HG03108 (cell line): ENCODE results near the gene STARD10.
A peak's percentile ranks its signal among the peaks of the same experiment; 100 is the strongest.

Experiments
- ATAC-seq: cut with Tn5 transposase; IDR thresholded peaks from one replicate; pipeline ENCODE4 v1.9.1; 2021; ENCODE audit warnings: moderate library complexity; ENCODE audit not compliant: unreplicated experiment

Gene STARD10

DNA sequence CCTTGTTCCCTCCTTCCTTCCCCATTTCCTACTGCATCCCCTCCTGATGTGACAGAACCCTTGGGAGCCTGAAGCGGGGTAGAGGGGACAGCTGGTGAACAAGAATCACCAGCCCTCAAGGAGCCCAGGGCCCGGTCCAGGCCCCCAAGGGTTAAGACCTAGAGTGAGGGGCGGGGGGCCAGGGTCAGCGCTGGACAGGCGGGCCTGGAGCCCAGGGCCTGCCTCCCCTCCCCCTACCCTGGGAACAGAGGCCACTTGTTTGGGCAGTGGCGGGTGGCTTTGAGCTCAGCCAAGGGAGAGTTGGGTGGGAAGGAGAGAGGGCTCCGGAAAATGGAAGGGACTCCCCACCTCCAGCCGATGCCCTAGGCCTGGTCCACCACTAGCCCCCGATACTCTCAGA lies 43.8 kb downstream of the STARD10 start:
- ATAC-seq, result no peak

DNA sequence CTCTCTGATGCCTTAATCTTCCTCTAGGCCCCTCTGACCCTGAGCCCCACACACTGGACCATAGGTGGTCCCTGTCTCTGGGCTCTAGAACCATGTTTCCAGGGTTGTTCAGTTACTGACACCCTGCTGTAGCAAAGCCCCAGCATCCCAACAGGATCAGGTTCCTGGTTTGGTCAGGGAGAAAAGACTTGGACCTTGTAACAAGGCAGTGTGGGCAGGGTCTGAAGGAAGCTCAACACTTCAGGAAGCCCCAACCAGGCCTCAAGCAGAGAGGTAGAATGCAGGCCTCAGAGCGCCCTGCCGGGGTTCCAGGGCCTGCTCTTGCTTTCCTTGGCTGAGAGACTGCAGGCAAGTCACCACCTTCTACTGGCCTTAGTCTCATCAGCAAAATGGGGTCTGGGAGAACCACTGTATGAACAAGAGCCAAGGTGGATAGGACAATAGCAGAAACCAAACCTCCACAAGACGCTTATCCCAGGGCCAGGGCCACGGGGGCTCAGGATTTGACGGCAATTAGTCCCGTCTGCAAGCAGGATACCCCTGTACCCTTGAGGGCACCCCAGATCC lies 46.5 kb downstream of the STARD10 start:
- no peak for ATAC-seq

DNA sequence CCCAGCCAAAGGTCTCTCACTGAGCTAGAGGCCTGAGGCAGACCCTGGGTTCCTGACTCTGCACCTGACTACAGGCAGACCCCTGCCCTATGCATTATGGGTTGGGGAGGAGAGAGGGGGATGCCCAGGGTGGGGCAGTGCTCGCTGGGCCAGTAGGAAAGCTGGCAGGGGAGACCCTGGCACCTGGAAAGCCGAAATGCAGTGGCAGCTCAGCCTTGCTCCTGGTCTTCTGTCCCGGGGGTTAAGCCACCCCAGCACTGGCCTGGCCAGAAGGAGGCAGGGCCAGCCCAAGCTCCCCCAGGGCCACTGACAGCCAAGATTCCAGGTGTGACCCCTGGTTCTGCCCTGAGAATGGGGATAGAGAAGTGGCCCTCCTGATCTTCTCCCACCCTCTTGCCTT lies 47.0 kb downstream of the STARD10 start:
- no peak for ATAC-seq

DNA sequence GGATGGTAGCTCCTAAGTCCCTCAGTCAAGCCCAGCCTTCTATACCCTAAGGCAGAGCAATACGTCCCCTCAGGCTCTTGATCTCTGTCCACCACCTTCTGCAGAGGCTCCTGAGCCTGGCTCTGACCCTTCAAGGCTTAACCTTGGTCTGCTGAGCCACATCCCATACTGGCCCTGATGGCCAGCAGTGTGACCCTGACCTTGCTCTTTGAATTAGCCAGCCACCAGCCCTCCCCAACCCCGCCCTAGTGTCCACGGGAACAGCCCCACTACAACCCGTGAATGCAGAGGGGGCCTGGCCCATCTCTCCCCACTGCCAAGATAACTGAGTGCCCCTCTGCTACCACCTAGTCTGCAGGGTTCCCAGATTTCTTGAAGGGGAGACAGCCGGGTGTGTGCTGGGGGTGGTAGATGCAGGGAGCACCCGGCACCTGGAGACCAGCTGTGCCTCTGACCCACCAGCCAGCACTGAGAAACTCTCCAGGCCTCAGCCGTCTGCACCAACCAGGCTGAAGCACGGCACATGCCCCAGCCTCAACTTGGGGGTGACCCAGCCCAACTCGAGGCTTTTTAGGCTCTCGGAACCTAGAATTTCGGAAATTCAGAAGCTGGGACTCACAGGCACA lies 47.8 kb downstream of the STARD10 start:
- no peak for ATAC-seq

- ATAC-seq, result no peak
Measured at GRCh38 chr11:72745511-72745910, 48.3 kb downstream of the STARD10 start.

GRCh38 chr11:72744474-72744873 lies 49.4 kb downstream of the STARD10 start:
- ATAC-seq, result no peak

DNA sequence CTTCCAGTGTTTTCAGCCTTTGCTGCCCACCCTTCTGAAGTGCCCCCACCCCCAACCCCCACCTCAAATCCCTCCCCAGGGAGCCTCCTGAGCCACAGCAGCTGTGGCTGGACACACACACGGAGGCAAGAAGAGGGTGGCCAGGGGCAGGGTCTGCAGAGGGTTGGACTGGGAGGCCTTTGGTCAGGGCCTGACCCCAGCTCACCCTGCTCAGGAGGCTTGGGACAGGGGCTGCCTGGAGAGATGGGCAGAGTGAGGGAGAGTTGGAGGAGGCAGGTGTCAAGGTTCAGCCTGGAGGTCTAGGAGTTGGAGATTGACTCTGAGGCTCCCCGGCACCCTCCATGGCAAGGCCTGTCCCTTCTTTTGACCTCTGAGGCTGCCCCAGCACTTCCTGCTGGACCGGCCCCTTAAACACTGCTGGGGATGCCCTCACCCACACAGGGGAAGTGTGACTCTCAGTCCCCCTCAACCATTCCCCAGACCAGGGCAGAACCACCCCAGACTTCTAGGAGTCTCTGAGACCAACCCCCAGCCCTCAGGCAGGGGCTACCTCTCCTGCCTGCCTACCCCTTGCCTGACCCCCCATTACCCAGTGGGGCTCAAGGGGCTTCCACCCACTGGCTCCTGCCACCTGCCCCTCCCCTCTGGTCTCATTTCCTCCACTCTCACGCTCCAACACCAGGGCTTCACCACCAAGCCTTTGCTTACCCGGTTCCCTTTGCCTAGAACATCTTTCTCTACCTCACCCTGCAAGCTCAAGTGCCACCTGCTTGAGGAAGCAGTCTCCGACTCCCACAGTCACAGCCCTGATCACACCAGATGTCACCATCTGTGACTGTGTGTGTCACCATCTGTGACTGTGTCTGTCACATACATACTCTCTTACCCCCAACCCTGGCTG lies 50.3 kb downstream of the STARD10 start:
- peak; percentile 32 for ATAC-seq

GRCh38 chr11:72742513-72743320 lies 51.1 kb downstream of the STARD10 start:
- ATAC-seq, result no peak

DNA sequence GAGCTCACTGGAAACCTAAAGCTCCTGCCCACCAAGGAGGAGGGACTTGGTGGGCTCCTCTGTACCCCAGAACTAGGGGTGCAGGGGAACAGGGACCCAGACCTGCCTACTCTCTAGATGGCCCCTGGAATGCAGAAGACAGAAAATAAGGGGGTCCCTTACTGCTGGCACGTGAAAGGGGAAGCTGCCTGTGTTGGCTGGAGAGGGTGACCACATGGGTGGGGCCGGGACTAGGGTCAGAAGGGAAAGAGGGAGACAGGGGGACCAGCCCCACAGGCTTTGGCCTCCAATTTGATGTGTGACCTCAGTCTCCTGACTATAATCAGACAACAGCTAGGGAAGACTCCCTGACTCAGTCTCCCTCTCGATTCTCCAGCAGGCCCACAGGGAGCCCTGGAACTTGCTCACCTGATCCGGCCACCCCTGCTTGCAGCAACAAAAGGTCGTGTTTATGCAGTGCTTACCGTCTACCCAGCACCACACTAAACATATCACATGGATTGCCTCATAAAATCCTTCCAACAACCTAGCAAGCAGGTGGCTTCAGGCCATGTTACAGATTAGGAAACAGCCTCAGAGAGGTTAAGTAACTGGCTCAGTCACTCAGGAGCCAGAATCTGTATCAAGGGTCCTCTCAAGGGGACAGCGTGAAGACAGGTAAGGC lies 51.9 kb downstream of the STARD10 start:
- no peak for ATAC-seq

DNA sequence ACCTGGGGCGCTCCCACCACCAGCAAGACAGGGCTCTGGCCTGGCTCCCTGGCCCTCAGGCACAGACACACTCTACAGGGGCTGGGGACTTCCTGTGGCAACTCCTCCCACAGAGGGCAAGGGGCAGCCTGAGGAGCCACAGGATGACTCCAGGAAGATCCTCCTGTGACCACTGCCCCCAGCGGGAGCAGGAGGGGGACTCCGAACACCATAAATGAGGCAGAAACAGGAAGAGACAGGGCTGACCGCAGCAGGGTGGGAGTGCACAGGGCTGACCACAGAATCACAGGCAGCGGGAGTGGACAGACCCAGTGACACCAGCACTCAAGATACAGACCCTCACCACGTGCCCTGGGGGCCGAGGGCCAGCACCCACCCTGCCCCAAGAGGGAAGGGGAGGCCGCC lies 52.4 kb downstream of the STARD10 start:
- no peak for ATAC-seq

DNA sequence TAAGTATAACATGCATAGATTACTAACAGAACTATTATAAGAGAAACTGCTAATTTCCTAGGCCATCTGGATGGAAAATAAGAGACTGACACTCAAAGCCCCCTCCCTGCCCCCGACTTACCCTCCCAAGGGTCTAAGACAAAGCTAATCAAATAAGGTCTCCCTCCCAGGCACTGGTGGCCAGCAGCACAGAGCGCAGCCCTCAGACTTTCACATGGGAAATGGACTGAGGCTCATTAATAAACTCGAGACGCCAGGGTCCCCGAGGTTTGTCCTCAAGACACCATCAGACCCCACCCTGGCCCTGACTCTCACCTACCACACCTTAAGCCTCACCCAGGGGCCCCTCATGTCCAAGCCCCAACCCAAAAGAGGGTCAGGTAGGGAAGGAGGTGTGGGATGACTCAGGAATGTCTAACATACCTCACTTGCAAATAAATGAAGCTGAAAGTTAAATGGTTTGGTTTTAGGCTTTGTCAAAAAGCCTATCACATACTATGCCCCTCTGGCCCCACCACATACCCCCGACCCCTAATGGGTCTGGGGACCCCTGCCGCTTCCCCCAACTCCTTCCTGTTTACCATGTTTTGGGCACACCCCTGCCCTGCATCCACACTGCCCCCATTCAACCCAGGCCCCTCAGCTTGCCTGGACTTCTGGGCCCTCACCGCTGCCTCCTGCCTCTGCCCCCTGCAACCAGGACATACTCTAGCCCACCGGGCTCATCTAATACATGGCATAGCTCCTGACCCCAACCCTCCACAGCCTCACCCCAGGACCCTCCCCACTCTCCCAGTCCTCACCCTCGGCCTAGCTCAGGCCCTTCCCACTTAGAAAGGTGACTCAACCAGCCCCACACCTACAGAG lies 53.1 kb downstream of the STARD10 start:
- ATAC-seq, result no peak

DNA sequence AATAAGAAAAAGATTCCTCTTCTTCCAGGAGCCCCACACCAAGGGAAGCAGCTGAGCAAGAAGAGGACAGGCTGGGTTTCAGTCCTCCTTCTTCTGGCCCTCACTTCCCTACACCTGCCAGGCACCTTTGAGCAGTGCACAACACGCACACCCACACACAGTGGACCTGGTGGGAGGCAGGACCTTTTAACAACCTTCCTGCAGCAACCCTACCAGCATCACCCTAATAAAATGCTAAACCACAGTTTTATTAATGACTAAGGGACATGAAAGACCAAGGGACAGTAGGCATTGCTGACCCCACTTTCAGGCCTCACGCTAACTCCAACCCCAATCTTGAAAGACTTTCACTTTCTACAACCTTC lies 53.8 kb downstream of the STARD10 start:
- ATAC-seq, result no peak

GRCh38 chr11:72739240-72740059 lies 54.4 kb downstream of the STARD10 start:
- no peak for ATAC-seq

DNA sequence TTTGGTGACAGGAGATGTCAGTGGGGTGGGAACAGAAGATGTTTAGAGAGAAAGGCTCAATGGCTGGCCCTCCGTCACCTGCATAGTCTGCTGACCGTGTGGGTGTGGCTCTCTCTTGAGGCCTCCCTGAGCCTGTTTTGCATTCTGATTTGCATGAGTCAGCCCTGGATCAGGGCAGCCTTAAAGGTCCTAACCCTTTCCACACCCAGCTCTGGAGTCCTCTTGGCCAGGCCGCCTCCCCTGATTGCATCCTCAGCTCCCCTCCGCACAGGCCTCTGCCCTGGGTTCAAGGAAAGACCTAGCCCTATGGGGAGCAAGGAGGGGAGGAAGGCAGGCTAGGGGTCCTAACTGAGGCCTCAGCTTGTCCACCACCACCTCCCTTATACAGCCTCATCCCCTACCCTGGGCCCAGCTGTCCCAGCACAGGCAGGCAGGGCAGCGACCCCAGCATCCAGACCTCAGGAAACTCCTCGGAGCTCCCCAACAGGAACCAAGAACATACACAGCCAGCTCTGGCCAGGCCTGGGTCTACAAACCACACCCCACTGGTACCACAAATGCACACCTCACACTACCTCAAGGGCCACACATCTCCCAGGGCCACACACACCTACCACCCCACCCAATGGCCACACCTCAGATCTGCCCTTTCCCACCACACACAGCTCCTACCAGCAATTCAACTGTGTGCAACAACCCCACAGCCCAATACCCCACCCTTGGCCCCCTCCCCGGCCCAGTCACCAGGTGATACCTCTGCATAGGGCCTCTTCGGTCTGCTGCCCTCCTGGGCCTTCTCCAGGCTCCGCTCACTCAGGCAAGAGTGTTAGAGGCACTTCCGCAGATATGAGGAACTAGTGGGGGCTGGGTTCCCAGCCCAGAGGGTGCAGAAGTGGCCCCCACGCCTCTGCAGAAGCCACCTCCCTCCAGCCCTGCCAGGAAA lies 55.4 kb downstream of the STARD10 start:
- ATAC-seq, result peak; percentile 45

DNA sequence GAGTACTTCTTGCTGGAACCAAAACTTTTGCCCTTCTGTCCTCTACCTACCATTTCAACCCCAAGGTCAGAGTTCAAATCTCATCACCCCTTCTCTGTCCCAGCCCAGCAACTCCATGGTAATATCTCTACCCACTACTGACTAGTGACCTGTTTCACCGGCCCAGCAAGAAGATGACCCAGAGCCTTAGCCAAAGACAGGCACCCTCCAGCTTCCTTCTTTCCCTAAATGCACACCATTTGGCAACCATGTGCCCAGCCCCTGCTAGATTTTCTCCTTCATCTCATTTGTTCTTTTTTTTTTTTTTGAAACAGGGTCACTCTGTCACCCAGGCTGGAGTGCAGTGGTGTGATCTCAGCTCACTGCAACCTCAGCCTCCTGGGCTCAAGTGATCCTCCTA lies 56.5 kb downstream of the STARD10 start:
- no peak for ATAC-seq

DNA sequence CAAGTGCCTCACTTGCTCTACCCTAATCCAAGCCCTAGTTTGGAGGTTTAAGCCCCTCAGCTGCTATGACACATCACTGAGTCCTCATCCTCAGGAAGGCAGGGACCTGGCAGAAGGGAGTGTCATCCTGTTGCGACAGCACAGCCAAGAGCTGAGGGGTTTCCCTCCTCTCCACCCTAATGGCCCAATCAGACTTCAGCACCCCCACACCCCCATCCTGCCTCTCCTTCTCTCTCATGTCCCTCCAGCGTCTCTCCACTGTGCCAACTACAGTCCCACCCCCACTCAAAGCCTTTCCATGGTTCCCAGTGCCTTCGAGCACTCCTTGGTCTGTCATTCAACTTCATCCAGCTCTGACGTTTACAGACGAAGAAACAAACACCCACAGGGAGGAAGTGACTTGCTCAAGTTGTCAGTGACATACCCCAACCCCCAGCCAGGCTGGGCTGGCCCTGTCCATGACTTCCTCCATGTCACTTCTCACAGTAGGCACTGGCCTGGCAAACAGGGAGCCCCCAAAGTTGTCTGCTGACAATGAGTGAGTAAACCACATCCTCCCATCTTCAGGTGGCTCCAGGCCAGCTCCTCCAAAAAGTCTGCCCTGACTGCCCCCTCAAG lies 57.3 kb downstream of the STARD10 start:
- ATAC-seq, result peak; percentile 28

- no peak for ATAC-seq
Measured at GRCh38 chr11:72735495-72736027, 58.3 kb downstream of the STARD10 start.
